ENCODE results near the gene KLRC2. TPM values are rescaled to one million over a fixed set of nuclear protein-coding genes. Genes with fewer than 3 reads are reported as not detected.
"Not testable (repeated sequence)": the region's sequence is repeated elsewhere in the genome, so short reads cannot be mapped to it uniquely, and the experiment has no call there.

KLRC2 gene
- total RNA-seq (10 to 100 TPM in 1 of 2 donors, 1 to 10 TPM in 1; 9.7 to 29.0 TPM), polyA plus RNA-seq (ENCODE audit: insufficient read length in 2 of 2) (10 to 100 TPM; 11.0 to 13.3 TPM)
- long read RNA-seq, donor 1, partial matches to known transcripts = 0 of 3 reads
- long read RNA-seq, donor 1, other reads (novel, unspliced or antisense) = 0 of 3 reads
- long read RNA-seq, donor 2, partial matches to known transcripts = 0 of 1 reads
- long read RNA-seq, donor 2, other reads (novel, unspliced or antisense) = 0 of 1 reads
- long read RNA-seq, donor 3, partial matches to known transcripts = 0 of 1 reads
- long read RNA-seq, donor 3, other reads (novel, unspliced or antisense) = 0 of 1 reads
- long read RNA-seq, donor 4 = 0 reads

- peak within 1 kb of the TSS; percentile 15 for H3K27ac ChIP-seq (ENCODE audit: low read depth, low read length)
- no CpG with 5 or more reads among the region's 3 CpGs for WGBS (ENCODE audit: insufficient coverage)
- H3K4me1 ChIP-seq (ENCODE audit: control insufficient read depth, insufficient read depth, low read length); H3K9me3 ChIP-seq (ENCODE audit: control insufficient read depth, insufficient read depth, low read length); H3K27me3 ChIP-seq (ENCODE audit: control insufficient read depth, insufficient read depth, low read length); H3K36me3 ChIP-seq (ENCODE audit: control insufficient read depth, insufficient read depth, low read length): not testable (repeated sequence)
- DNase-seq (ENCODE audit: low read depth in 4 of 6, low spot score in 6 of 6) = peak in 5 of 6 donors; percentile 2 to 55 (median 18)
- peak within 1 kb of the TSS; percentile 14 for H3K4me3 ChIP-seq (ENCODE audit: low read depth, low read length)
Measured at GRCh38 chr12:10435816-10436215, at the start of gene KLRC2. Gene KLRC2 (minus strand): TSS chr12:10436010. CDS start chr12:10435986, 24 bp downstream.

- not testable (repeated sequence) for DNase-seq (ENCODE audit: low read depth in 4 of 6, low spot score in 6 of 6); H3K4me1 ChIP-seq (ENCODE audit: control insufficient read depth, insufficient read depth, low read length); H3K36me3 ChIP-seq (ENCODE audit: control insufficient read depth, insufficient read depth, low read length); H3K9me3 ChIP-seq (ENCODE audit: control insufficient read depth, insufficient read depth, low read length); H3K27ac ChIP-seq (ENCODE audit: low read depth, low read length); H3K27me3 ChIP-seq (ENCODE audit: control insufficient read depth, insufficient read depth, low read length); H3K4me3 ChIP-seq (ENCODE audit: low read depth, low read length)
- WGBS (ENCODE audit: insufficient coverage) = 83% methylated on average over 2 of the region's 2 CpGs
Measured at GRCh38 chr12:10481901-10482300, 46.1 kb upstream of the KLRC2 start.

- H3K4me1 ChIP-seq (ENCODE audit: control insufficient read depth, insufficient read depth, low read length); H3K27ac ChIP-seq (ENCODE audit: low read depth, low read length); H3K9me3 ChIP-seq (ENCODE audit: control insufficient read depth, insufficient read depth, low read length); H3K27me3 ChIP-seq (ENCODE audit: control insufficient read depth, insufficient read depth, low read length); H3K4me3 ChIP-seq (ENCODE audit: low read depth, low read length); DNase-seq (ENCODE audit: low read depth in 4 of 6, low spot score in 6 of 6); H3K36me3 ChIP-seq (ENCODE audit: control insufficient read depth, insufficient read depth, low read length): not testable (repeated sequence)
- WGBS (ENCODE audit: insufficient coverage) = no CpG with 5 or more reads among the region's 5 CpGs
Measured at GRCh38 chr12:10472808-10473207, 37.0 kb upstream of the KLRC2 start.

GRCh38 chr12:10469701-10470100 lies 33.9 kb upstream of the KLRC2 start:
- Histone ChIP-seq H3K36me3 (ENCODE audit: control insufficient read depth, insufficient read depth, low read length) (no peaks in the 10 kb centered on the region), H3K9me3 (ENCODE audit: control insufficient read depth, insufficient read depth, low read length) (no peaks in the 10 kb centered on the region), H3K4me1 (ENCODE audit: control insufficient read depth, insufficient read depth, low read length) (no peaks in the 10 kb centered on the region), H3K27ac (ENCODE audit: low read depth, low read length) (no peak overlapping the region), H3K27me3 (ENCODE audit: control insufficient read depth, insufficient read depth, low read length) (no peaks in the 10 kb centered on the region), H3K4me3 (ENCODE audit: low read depth, low read length) (no peak overlapping the region)
- no peak for DNase-seq (ENCODE audit: low read depth in 4 of 6, low spot score in 6 of 6)
- no CpG with 5 or more reads among the region's 1 CpG for WGBS (ENCODE audit: insufficient coverage)

GRCh38 chr12:10466311-10466710 lies 30.5 kb upstream of the KLRC2 start:
- no peaks in the 10 kb centered on the region for H3K36me3 ChIP-seq (ENCODE audit: control insufficient read depth, insufficient read depth, low read length)
- H3K27me3 ChIP-seq (ENCODE audit: control insufficient read depth, insufficient read depth, low read length) = no peaks in the 10 kb centered on the region
- WGBS (ENCODE audit: insufficient coverage) = 86% methylated on average over 4 of the region's 4 CpGs
- DNase-seq (ENCODE audit: low read depth in 4 of 6, low spot score in 6 of 6) = no peak
- H3K4me1 ChIP-seq (ENCODE audit: control insufficient read depth, insufficient read depth, low read length) = no peaks in the 10 kb centered on the region
- H3K27ac ChIP-seq (ENCODE audit: low read depth, low read length) = no peak overlapping the region
- H3K9me3 ChIP-seq (ENCODE audit: control insufficient read depth, insufficient read depth, low read length) = no peaks in the 10 kb centered on the region
- H3K4me3 ChIP-seq (ENCODE audit: low read depth, low read length) = no peak overlapping the region

GRCh38 chr12:10457760-10458159 lies 21.9 kb upstream of the KLRC2 start:
- WGBS (ENCODE audit: insufficient coverage) = 75% methylated on average over 3 of the region's 3 CpGs
- Histone ChIP-seq H3K27me3 (ENCODE audit: control insufficient read depth, insufficient read depth, low read length) (no peaks in the 10 kb centered on the region), H3K27ac (ENCODE audit: low read depth, low read length) (no peak overlapping the region), H3K4me1 (ENCODE audit: control insufficient read depth, insufficient read depth, low read length) (no peaks in the 10 kb centered on the region), H3K4me3 (ENCODE audit: low read depth, low read length) (no peak overlapping the region), H3K36me3 (ENCODE audit: control insufficient read depth, insufficient read depth, low read length) (no peaks in the 10 kb centered on the region), H3K9me3 (ENCODE audit: control insufficient read depth, insufficient read depth, low read length) (peaks cover 3% of the 10 kb centered on the region)
- DNase-seq (ENCODE audit: low read depth in 4 of 6, low spot score in 6 of 6) = no peak

GRCh38 chr12:10456856-10457255 lies 21.0 kb upstream of the KLRC2 start:
- Histone ChIP-seq H3K36me3 (ENCODE audit: control insufficient read depth, insufficient read depth, low read length) (no peaks in the 10 kb centered on the region), H3K27me3 (ENCODE audit: control insufficient read depth, insufficient read depth, low read length) (no peaks in the 10 kb centered on the region)
- WGBS (ENCODE audit: insufficient coverage) = no CpG with 5 or more reads among the region's 2 CpGs

GRCh38 chr12:10455766-10456165 lies 20.0 kb upstream of the KLRC2 start:
- Histone ChIP-seq H3K4me3 (ENCODE audit: low read depth, low read length) (no peak overlapping the region), H3K9me3 (ENCODE audit: control insufficient read depth, insufficient read depth, low read length) (peaks cover 3% of the 10 kb centered on the region), H3K4me1 (ENCODE audit: control insufficient read depth, insufficient read depth, low read length) (no peaks in the 10 kb centered on the region), H3K36me3 (ENCODE audit: control insufficient read depth, insufficient read depth, low read length) (no peaks in the 10 kb centered on the region), H3K27ac (ENCODE audit: low read depth, low read length) (no peak overlapping the region), H3K27me3 (ENCODE audit: control insufficient read depth, insufficient read depth, low read length) (no peaks in the 10 kb centered on the region)
- no CpG with 5 or more reads among the region's 1 CpG for WGBS (ENCODE audit: insufficient coverage)
- DNase-seq (ENCODE audit: low read depth in 4 of 6, low spot score in 6 of 6) = no peak

More at GRCh38 chr12:10456856-10457255, 21.0 kb upstream of the KLRC2 start:
- H3K4me1 ChIP-seq (ENCODE audit: control insufficient read depth, insufficient read depth, low read length) = no peaks in the 10 kb centered on the region
- no peak for DNase-seq (ENCODE audit: low read depth in 4 of 6, low spot score in 6 of 6)
- no peak overlapping the region for H3K4me3 ChIP-seq (ENCODE audit: low read depth, low read length)
- H3K9me3 ChIP-seq (ENCODE audit: control insufficient read depth, insufficient read depth, low read length) = peaks cover 3% of the 10 kb centered on the region
- no peak overlapping the region for H3K27ac ChIP-seq (ENCODE audit: low read depth, low read length)

GRCh38 chr12:10454531-10454930 lies 18.7 kb upstream of the KLRC2 start:
- H3K4me1 ChIP-seq (ENCODE audit: control insufficient read depth, insufficient read depth, low read length) = no peaks in the 10 kb centered on the region
- H3K36me3 ChIP-seq (ENCODE audit: control insufficient read depth, insufficient read depth, low read length) = no peaks in the 10 kb centered on the region
- no peaks in the 10 kb centered on the region for H3K27me3 ChIP-seq (ENCODE audit: control insufficient read depth, insufficient read depth, low read length)
- H3K4me3 ChIP-seq (ENCODE audit: low read depth, low read length) = no peak overlapping the region
- WGBS (ENCODE audit: insufficient coverage) = 79% methylated on average over 1 of the region's 1 CpG
- no peak overlapping the region for H3K27ac ChIP-seq (ENCODE audit: low read depth, low read length)
- H3K9me3 ChIP-seq (ENCODE audit: control insufficient read depth, insufficient read depth, low read length) = peaks cover 3% of the 10 kb centered on the region
- DNase-seq (ENCODE audit: low read depth in 4 of 6, low spot score in 6 of 6) = no peak

GRCh38 chr12:10453156-10453555 lies 17.3 kb upstream of the KLRC2 start, which contains the start of gene KLRC1:
Gene KLRC1 (minus strand): TSS chr12:10453377. CDS start chr12:10451156, 2,221 bp downstream.
- no CpG with 5 or more reads among the region's 2 CpGs for WGBS (ENCODE audit: insufficient coverage)
- no peak for DNase-seq (ENCODE audit: low read depth in 4 of 6, low spot score in 6 of 6)
- Histone ChIP-seq H3K27me3 (ENCODE audit: control insufficient read depth, insufficient read depth, low read length) (no peaks in the 10 kb centered on the region), H3K4me1 (ENCODE audit: control insufficient read depth, insufficient read depth, low read length) (no peaks in the 10 kb centered on the region), H3K27ac (ENCODE audit: low read depth, low read length) (no peak within 1 kb of the TSS), H3K9me3 (ENCODE audit: control insufficient read depth, insufficient read depth, low read length) (peaks cover 3% of the 10 kb centered on the region), H3K4me3 (ENCODE audit: low read depth, low read length) (no peak within 1 kb of the TSS), H3K36me3 (ENCODE audit: control insufficient read depth, insufficient read depth, low read length) (no peaks in the 10 kb centered on the region)

All from spinal cord (tissue), 10 donors.